ENCODE results near the gene STYX.
"Not testable (repeated sequence)": the region's sequence is repeated elsewhere in the genome, so short reads cannot be mapped to it uniquely, and the experiment has no call there.

The STYX gene

DNA sequence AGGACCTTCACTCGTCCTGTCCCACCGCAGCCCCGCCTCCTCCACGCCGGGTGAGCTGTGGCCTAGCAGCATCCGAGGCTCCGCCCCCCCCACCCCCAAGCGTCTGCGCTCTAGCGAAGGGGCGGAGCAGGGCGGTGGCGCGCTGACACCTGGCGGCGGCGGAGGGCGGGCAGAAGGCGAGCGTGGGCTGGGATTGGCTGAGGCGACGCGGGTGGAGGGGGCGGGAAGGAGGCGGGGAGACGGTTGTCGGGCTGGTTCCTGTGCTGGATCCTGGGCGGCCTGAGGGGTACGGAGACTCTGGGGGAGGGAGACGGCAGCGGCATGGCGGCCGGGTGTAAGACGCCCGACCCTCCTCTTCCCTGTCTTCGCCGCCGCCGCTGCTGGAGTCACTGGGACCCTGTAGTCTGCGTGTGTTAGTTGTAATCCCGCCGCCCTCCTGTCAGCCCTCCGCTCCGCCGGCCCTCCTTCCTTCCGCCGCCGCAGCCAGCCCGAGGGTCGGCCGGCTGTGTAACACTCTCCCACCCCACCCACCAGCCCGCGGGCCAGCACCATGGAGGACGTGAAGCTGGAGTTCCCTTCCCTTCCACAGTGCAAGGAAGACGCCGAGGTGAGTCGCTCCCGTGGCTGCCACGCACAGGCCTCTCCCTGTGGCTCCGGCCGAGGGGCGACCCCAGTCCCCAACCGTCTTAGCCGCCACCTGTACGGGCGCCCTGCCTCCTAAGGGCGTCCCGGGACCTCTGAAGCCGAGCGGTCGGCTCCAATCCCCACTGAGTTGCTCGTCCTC is at the start of gene STYX:
Gene STYX (plus strand): TSS at position 242 of the 784 bp plus-strand sequence. CDS start 309 bp downstream, at position 551.
- DNase-seq: peak; percentile 99 to 100

DNA sequence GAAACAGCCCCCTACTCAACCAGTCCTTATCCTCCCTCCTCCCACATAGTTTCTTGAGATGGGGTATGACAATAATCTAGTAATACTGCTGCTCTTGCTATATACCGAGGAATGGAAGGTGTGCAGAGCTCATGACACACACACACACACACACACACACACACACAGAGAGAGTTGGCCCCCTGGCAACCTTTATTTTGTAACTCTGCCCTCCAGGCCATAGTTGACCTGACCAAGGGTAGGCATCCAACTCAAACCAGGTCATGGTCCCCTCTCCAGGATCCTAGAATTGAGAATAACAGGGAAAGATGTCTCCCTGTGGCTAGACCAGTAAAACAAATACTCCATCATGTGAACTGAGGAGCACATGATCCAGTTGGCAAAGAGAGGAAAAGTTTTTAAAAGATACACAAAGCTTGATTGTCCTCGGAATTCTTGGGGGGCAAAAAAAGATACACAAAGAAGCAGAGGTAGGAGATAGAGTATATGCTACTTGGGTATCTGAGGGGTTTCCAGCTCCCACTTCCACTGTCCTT is 45.9 kb upstream of the STYX start:
- DNase-seq: no peak

DNA sequence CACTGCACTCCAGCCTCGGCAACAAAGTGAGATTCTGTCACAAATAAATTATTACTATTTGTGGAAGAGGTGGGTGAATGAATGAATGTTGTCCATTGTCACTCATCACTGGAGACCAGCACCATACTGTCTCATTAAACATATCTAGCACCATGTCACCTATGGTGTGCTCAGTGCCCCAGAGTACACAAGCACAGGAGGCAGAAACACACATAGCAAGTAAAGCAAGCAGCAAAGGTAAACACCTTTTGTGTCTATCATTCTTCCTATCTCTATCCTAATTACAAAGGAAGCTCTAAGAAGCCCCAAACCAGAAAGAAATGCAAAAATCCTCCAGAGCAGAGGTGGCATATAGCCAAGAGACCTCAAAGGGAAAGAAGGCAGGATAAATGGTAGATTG is 43.8 kb upstream of the STYX start:
- DNase-seq: no peak

- no peak for DNase-seq
Observed at GRCh38 chr14:52690983-52691760, 38.8 kb upstream of the STYX start.

- no peak for DNase-seq
Observed at GRCh38 chr14:52692248-52692962, 37.6 kb upstream of the STYX start.

- DNase-seq: no peak
Observed at GRCh38 chr14:52693036-52693435, 36.9 kb upstream of the STYX start.

- no peak for DNase-seq
Observed at GRCh38 chr14:52693532-52693931, 36.4 kb upstream of the STYX start.

GRCh38 chr14:52694761-52695480 is 35.0 kb upstream of the STYX start:
- DNase-seq: peak; percentile 59 to 61

GRCh38 chr14:52695481-52696091 is 34.4 kb upstream of the STYX start, which contains the start of gene ERO1A:
Gene ERO1A, minus strand, starts transcription at chr14:52695558. Its CDS starts 77 bp downstream, at chr14:52695481.
- peak; percentile 67 to 76 for DNase-seq

DNA sequence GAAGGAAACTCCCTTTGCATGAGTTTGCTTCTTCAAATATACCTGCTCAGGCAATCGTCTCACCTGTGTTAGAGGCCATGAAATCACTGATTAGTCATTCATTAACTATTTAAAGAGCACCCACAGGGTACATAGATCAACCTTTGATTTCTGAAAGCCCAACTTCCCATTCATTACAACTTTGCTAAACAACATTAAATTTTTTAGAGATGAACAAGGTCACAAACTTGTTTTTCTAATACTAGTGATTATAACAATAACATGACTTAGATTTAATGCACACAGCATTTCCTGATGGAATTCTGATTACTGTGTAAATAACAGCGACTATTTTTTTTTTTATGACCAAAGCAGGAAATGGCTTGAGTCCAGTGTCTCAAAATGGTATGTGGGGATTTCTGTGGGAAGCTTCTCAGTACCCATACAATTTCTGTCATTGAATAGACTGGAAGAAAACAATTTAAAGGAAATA is 29.2 kb upstream of the STYX start:
- no peak for DNase-seq

DNA sequence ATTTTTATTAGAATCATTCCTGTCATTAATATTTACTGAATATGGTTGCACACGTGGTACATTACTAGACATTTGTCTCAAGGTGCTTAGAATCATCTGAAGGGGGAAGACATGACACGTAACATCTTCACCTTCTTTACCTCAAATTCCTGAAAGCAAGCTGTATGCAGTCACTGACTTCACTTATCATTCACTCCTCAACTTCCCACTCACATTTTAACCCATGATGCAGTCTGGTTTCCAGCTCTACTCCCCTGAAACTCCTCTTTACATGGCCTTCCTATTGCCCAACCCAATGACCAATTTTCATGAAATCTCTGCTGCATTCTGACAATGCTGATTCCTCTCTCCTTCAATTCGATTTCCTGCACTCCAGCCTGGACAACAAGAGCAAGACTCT is 28.7 kb upstream of the STYX start:
- DNase-seq: no peak

GRCh38 chr14:52703225-52703624 is 26.7 kb upstream of the STYX start:
- no peak for DNase-seq

- no peak for DNase-seq
Observed at GRCh38 chr14:52703664-52704063, 26.3 kb upstream of the STYX start.

DNA sequence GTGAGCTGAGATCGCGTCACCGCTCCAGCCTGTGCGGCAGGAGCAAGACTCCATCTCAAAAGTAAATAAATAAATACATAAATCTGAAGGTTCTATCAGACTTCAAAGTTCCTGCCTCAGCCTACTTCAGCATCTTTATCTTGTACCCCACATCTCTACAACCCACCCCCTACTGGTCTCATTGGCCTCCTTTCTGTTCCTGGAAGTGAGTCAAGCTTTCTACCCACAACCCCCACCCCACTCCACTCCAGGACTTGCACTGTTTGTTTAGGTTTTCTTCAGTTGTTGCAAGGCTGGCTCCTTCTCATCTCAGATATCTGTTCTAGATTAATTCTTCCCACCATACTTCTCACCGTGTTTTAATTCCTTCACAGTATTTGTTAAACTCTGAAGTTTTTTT is 23.7 kb upstream of the STYX start:
- peak; percentile 42 to 52 for DNase-seq

- peak; percentile 97 for DNase-seq
Observed at GRCh38 chr14:52706724-52707706, 23.0 kb upstream of the STYX start, which contains the start of gene PSMC6. Gene PSMC6, plus strand, starts transcription at chr14:52707200. Its CDS starts 20 bp downstream, at chr14:52707220.

DNA sequence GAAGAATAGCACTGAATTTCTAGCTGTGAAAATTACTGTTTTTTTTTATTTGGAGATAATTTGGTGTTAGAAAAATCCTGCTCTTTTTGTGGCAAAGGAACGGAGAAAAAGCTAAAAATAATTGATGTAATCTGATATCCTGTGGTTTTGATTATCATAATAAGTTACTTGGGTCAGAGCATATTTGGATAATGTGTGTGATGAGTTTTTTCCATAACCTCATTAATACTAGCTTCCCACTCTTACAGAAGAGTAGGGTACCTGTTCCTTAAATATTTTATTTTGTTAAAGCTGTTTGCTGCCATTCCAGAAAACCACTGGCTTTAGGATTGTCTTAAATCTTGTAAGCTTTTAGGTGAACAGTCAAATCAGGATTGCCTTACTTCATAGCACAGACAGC is 18.3 kb upstream of the STYX start:
- DNase-seq: no peak

DNA sequence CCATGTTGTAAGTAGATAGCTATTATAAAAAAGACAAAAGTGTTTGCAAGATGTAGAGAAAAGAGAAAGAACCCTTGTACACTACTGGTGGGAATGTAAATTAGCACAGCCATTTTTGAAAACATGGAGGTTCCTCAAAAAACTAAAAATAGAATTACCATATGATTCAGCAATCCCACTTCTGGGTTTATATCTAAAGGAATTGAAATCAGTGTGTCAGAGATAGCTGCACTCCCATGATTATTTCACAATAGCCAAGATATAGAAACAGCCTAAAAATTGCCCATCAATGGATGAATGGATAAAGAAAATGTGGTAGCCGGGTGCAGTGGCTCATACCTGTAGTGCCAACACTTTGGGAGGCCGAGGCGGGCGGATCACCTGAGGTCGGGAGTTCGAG is 13.8 kb upstream of the STYX start:
- DNase-seq: no peak

DNA sequence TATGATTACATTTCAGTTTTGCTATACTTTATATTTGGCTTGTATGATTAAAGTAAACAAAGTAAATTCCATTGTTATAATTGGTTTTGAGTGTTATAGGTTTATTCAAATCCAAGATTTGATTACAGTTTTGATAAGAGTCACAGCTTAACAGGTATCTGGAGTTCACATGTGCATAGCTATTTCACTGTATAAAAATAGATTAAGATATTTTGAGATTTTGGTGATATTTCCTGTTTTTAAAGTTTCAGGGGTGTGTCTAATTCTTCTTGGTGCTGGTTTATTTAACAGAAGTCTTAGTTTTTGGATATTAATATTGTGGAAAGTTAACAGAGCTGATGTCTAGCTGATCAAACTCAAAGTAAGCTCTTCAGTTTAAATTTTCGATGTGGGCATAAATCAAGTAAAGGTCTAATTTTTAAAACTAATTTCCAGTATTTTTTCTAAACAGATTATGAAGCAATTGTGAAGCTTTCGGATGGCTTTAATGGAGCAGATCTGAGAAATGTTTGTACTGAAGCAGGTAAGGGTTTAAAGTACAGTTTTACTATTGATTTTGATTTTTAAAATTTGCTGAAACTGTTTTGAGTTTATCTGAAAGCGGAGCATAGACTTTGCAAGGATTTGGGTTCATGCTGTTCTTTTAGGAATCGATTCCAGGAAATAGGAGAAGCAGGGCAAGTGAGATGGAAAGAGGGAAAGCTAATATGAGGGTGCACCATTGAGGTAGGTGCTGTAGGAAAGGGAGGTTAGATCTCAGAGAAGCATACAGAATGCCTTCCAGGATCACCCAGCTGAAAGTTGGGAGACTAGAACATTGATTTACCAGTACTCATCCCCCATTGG is 6.2 kb upstream of the STYX start:
- no peak for DNase-seq

DNA sequence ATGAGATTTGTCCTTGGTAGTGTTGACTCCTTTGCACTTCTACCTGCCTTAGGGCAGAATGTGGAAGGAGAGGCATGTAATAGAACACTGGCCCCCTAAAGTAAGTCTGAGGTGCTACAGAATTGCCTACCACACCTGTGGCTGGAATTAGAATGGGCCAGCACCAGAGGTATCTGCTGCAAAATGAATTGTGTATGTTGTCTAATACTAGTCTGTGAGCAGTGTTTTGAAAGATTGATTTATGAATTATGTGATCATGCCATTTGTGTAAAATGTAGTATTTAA is 5.7 kb upstream of the STYX start:
- no peak for DNase-seq

DNA sequence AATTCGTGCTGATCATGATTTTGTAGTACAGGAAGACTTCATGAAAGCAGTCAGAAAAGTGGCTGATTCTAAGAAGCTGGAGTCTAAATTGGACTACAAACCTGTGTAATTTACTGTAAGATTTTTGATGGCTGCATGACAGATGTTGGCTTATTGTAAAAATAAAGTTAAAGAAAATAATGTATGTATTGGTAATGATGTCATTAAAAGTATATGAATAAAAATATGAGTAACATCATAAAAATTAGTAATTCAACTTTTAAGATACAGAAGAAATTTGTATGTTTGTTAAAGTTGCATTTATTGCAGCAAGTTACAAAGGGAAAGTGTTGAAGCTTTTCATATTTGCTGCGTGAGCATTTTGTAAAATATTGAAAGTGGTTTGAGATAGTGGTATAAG is 2.5 kb upstream of the STYX start:
- not testable (repeated sequence) for DNase-seq
